Myometrial cell (primary cell): Measurements from ENCODE around the gene BNIPL. TPM values are rescaled to one million over a fixed set of nuclear protein-coding genes. Genes with fewer than 3 reads are reported as not detected.

ENCODE experiments used
- total RNA-seq: library from RNA; depleted of rRNA; stranded (reverse); fragments of >200 nt; gene quantifications from 2 replicates; pipeline ENCODE4 v1.2.3, GENCODE V29; 2015

BNIPL gene, protein sequence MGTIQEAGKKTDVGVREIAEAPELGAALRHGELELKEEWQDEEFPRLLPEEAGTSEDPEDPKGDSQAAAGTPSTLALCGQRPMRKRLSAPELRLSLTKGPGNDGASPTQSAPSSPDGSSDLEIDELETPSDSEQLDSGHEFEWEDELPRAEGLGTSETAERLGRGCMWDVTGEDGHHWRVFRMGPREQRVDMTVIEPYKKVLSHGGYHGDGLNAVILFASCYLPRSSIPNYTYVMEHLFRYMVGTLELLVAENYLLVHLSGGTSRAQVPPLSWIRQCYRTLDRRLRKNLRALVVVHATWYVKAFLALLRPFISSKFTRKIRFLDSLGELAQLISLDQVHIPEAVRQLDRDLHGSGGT
- total RNA-seq = not detected in 2 replicates

DNA sequence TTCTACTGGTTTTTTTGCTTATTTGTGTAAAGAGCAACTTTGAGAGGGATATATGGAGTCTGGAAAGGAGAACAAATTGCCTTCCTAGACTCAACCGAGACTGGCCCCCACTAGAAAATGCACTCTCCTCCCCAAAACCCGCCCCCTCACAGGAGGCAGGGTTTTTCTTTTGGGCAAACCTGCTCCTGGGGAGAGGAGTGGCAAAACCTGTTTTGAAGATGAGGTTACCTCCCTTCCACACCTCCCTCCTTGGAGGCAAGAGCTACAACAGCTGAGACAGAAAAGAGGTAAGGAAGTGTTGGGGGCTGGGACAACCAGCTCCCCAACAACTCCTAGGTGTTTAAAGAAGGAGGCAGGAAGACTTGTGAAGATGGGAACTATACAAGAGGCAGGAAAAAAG is at the start of gene BNIPL:
Gene BNIPL (plus strand): TSS at position 231 of the 400 bp plus-strand sequence. CDS start 140 bp downstream, at position 371.

DNA sequence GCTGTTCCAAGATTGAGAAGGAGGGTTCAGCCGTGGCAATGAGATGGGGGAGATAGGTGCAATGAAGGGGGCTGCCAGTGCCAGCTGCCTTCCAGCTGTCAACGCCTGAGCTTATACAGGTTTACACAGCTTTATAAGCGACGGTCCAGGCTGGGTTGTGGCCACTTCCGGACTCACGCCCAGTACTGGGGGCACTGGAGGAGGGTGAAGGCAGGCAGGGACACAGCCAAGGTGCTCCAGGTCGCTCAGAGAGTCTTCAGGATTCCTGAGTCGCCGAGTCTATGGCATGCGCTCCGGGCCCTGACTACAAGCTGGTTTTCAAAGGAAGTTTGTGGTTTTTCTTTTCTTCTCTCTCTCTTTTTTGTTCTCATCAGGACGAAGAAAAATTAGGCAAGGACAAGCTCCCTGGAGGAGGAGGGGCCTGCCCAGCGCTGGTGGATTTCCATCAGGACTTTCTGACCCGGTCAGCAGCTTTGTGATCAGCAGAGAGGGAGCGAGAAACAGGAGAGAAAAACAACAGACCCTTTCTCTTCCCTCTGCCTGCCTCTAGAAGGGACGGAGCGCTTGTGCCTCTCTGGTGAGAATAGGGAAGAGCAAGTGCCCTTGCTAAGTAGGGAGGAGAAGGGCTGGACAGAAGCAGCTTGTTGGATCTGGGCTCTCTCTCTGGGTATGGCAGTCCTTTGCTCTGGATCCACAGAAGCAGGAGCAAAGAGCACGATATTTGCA is 29.9 kb upstream of the BNIPL start, which contains the start of gene MINDY1:
Gene MINDY1 (minus strand): TSS at position 576 of the 726 bp plus-strand sequence. CDS start 4,285 bp downstream, outside the sequence.

DNA sequence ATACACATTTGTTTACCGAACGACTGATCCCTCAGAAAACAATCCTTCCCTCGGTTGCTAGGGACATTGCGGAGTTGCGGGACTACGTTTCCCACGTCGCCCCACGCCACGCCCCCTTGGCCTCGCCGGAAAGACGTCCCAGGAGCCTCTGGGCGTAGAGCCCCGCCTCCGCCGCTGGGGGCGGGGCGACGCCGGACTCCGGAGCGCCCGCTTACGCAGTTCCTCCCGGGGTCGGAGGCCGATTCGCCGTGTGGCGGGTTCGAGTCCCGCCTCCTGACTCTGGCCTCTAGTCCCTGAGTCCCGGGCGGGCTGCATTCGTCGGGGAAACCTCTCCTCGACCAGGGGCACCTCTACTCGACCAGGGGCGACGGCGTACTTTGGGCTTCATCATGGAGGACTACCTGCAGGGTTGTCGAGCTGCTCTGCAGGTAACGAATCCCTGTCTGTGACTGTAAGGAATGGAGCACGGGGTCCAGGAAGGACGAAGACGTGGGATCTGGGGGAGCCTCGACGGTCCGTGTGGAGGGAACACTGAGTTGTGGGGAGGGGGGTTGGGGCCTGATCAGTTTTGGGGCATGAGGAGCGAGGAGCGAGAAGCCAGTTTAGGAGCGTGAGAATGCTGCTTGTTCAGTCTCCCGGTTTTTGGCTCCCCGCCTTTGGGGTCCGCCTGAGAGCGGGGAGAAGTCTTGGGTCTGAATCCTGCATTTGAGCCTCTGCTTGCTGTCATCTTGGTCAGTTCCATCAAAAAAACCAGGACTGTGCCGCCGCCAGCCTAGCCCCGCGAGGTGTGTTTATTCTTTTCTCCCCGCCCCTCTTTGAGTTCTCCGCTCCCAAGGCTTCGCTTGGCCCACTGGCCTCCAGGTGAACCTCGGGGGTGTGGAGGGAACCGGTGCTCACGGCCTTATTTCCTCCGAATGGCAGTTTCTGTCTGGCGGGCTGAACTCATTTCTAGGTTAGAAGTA is 27.9 kb upstream of the BNIPL start, which contains the start of gene PRUNE1:
Gene PRUNE1 (plus strand): TSS at position 206 of the 962 bp plus-strand sequence. CDS start 184 bp downstream, at position 390.

DNA sequence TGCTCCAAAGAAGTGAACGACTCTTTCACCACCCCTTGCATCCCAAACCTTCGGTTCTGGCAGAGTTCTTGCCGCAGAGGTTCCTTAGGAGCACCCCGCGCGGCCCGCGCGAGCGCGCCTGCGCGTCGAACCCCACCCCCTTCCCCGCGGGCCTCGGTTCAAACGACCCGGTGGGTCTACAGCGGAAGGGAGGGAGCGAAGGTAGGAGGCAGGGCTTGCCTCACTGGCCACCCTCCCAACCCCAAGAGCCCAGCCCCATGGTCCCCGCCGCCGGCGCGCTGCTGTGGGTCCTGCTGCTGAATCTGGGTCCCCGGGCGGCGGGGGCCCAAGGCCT is 11.2 kb downstream of the BNIPL start, which contains the start of gene C1orf56:
Gene C1orf56 (plus strand): TSS at position 161 of the 334 bp plus-strand sequence. CDS start 97 bp downstream, at position 258.

DNA sequence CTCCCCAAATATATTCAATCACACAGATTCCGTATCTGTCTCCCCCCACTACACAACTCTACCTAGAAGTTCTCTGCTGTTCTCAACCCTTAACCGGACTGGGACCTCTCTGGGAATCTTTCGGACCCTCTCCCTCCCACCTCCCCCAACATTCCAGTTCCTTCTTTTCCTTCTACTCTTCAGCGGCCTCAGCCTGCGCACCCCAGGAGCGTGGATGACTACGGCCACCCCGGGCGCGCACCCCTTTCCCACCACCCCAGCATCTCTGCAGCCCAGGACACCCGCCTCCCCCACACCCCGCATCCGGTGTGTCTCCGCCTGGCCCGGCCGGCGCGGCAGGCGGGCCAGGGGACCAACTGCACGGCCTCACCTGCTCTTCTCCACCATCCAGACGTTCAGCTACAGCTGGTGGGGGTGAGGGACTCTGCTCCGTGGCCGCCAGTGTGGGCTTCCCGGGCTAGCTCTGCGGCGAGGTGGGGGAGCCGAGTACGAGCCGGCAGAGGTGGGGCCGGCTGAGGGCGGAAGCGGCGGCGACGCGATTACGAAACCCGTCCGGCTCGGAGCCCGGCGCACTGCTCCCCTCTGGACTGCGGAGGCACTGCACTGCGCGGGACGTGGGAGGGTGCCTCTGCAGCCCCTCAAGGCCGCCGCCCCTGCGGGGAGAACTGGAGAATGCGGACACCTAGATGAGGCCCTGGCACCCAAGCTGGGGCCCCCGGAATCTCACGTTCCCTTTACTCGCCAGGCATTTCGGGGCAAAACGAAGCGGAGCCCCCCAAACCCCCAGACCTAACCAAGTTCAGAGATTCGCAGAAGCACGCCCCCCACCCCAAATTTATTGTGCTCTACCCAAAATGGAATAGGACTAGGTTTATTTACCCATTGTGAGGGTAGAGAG is 23.0 kb downstream of the BNIPL start, which contains the start of gene CDC42SE1:
Gene CDC42SE1 (minus strand): TSS at position 514 of the 898 bp plus-strand sequence. CDS start 3,892 bp downstream, outside the sequence.

DNA sequence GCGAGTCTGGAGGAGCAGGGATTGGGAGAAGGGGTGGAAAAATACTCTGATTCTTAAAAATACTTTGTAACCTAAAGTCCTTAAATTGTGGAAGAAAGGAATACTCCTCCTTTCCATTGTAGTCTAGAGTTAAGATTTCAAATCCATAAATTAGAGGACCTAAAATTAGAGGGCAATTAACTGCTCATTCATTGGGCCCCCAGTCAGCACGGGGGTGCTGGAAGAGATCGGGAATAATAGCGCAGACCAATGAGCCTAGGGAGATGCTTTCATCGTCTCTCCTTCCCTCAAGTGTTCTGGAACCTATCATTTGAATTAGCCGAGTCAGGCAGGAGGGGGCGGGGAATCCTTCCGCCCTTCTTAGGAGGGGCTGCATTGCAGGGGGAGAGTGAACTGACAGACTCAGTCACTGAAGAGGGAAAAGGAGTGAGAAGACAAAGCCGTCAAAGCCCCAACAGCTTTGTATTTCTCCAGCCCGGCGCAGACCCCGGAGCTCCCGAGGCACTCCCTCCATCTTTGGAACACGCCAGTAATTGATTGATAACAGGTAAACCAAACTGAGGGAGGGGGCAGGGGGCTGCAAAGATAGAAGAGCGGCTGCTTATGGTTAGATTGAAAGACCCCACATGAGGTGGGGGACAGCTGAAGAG is 23.7 kb downstream of the BNIPL start, which contains the start of gene MLLT11:
Gene MLLT11 (plus strand): TSS at position 391 of the 650 bp plus-strand sequence. CDS start 6,828 bp downstream, outside the sequence.

DNA sequence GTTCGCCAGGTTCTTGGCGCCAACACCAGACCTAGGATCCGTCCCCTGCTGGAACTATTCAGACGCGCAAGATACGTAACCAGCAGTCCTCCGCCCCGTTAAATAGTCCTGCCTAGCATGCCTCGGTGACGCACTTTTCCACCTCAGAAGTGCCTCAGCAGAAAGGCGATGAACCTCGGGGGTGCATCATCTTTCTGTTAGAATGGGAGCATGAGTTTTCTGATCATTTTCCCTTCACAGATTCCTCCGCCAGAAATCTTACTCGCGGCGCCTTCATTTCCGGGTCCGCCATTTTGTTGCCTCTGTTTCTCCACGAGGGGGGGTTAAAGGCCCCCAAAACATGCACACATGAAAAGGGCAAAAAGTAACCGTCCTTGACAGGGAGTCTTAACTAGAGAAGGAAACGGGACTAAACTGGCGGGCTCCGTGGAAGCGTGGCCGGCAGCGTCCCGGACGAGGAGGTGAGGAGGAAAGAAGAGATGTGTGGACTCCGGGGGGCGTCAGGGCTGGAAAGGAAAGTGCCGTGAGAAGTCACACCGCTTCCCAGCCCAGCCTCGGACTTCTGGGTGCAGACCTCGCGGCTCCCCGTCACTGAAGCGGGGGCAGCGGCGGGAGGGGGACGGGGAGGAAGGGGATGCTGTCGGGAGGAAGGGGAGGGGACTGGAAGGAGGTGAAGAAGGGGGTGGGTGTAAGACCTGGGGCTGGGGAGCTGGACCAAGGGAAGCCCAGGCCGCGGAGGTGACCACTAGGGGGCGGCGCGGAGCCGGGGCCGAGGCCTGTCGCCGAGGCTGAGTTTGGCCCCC is 34.3 kb downstream of the BNIPL start, which contains the start of gene GABPB2:
Gene GABPB2 (plus strand): TSS at position 288 of the 803 bp plus-strand sequence. CDS start 17,429 bp downstream, outside the sequence.

Other genes starting within 250 kb of the BNIPL start
- 74.1 and 82.6 TPM in 2 replicates for gene CTSK, start 228.3 kb upstream of the BNIPL start, total RNA-seq
- 31.4 and 42.7 TPM in 2 replicates for gene ARNT, start 160.0 kb upstream of the BNIPL start, total RNA-seq
- gene CTXND2, start 149.4 kb upstream of the BNIPL start, total RNA-seq = not detected in 2 replicates
- 15.1 and 16.7 TPM in 2 replicates for gene SETDB1, start 110.2 kb upstream of the BNIPL start, total RNA-seq
- 113 and 140 TPM in 2 replicates for gene CERS2, start 61.8 kb upstream of the BNIPL start, total RNA-seq
- gene ANXA9, start 54.3 kb upstream of the BNIPL start, total RNA-seq = 1.2 and 1.4 TPM in 2 replicates
- 12.9 and 17.9 TPM in 2 replicates for gene MINDY1, start 29.7 kb upstream of the BNIPL start, total RNA-seq
- 4.4 and 6.6 TPM in 2 replicates for gene PRUNE1, start 28.1 kb upstream of the BNIPL start, total RNA-seq
- gene C1orf56, start 11.2 kb downstream of the BNIPL start, total RNA-seq = 1.9 and 2.6 TPM in 2 replicates
- 34.0 and 42.4 TPM in 2 replicates for gene CDC42SE1, start 23.0 kb downstream of the BNIPL start, total RNA-seq
- gene MLLT11, start 23.8 kb downstream of the BNIPL start, total RNA-seq = 11.5 and 13.5 TPM in 2 replicates
- 11.9 and 14.4 TPM in 2 replicates for gene GABPB2, start 34.2 kb downstream of the BNIPL start, total RNA-seq
- gene SEMA6C, start 110.0 kb downstream of the BNIPL start, total RNA-seq = 1.4 and 3.4 TPM in 2 replicates
- gene TNFAIP8L2, start 120.1 kb downstream of the BNIPL start, total RNA-seq = not detected in 2 replicates
- gene LYSMD1, start 129.3 kb downstream of the BNIPL start, total RNA-seq = 4.9 and 8.3 TPM in 2 replicates
- gene SCNM1, start 129.6 kb downstream of the BNIPL start, total RNA-seq = 18.6 and 29.1 TPM in 2 replicates
- gene TMOD4, start 139.4 kb downstream of the BNIPL start, total RNA-seq = not detected in 2 replicates
- gene VPS72, start 153.6 kb downstream of the BNIPL start, total RNA-seq = 47.3 and 58.8 TPM in 2 replicates
- gene PIP5K1A, start 162.0 kb downstream of the BNIPL start, total RNA-seq = 55.3 and 69.5 TPM in 2 replicates
- gene PSMD4, start 218.1 kb downstream of the BNIPL start, total RNA-seq = 235 and 269 TPM in 2 replicates
- 15.1 and 24.5 TPM in 2 replicates for gene ZNF687, start 245.7 kb downstream of the BNIPL start, total RNA-seq